Measurements from ENCODE around the gene RPP40. TPM values are rescaled to one million over a fixed set of nuclear protein-coding genes. Genes with fewer than 3 reads are reported as not detected.

The RPP40 gene
- total and polyA plus RNA-seq, 2 of the 8 experiments (the other 6 are each of a cell fraction or from before 2014, with no cell fraction given), result 7.0 to 15.7 TPM

DNA sequence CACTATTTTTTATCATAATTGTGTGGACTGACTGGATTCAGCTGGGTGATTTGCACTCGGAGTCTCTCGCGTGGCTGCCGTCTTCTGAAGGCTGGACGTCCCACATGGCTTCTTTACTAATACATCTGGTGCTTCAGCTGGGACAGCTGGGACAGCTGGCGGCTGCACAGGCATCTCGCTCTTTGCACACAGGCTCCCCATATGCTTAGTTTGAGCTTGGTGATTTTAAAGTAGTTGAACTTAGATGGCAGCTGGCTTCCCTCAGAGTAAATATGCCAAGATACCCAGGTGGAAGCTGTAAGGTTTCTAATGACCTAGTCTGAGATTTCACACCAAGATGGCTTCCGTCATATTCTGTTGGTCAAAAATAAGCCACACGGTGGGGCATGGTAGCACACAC, 42.6 kb upstream of the RPP40 start:
- Histone ChIP-seq H3K4me1 (replicated peaks in 1 of 4; ENCODE audit: control insufficient read depth in 3 of 4, insufficient read depth in 4 of 4, low read length in 3 of 4) (no peaks in the 10 kb centered on the region), H3K18ac (ENCODE audit: extremely low read depth, low read length) (no peak overlapping the region), H3K9ac (replicated peaks in 1 of 4; ENCODE audit: extremely low read depth in 1 of 4, low read depth in 3 of 4, low read length in 3 of 4) (no peak overlapping the region), H3K79me2 (ENCODE audit: control insufficient read depth in 1 of 2, insufficient read depth in 2 of 2, low read length in 2 of 2) (no peaks in the 10 kb centered on the region), H2BK20ac (ENCODE audit: low read length) (no peak overlapping the region), H3K23me2 (ENCODE audit: low read depth, low read length) (no peaks in the 10 kb centered on the region), H3K27ac (ENCODE audit: low read depth, low read length) (no peak overlapping the region), H3K9me3 (ENCODE audit: insufficient read depth in 2 of 2, low read depth in 1 of 2, low read length in 1 of 2) (peaks cover 2 to 6% of the 10 kb centered on the region in 2 experiments; a peak in 2 of 4 replicates), H3K4me3 (ENCODE audit: extremely low read depth in 1 of 4, insufficient read depth in 2 of 4, low read depth in 3 of 4, low read length in 4 of 4) (no peak overlapping the region), H3K27me3 (replicated peaks in 1 of 4; ENCODE audit: control insufficient read depth in 3 of 4, extremely low read depth in 1 of 4, insufficient read depth in 3 of 4, low read length in 3 of 4) (no peaks in the 10 kb centered on the region), H2AFZ (ENCODE audit: low read length) (no peak overlapping the region), H3K23ac (ENCODE audit: insufficient read length) (no peak overlapping the region), H2BK12ac (ENCODE audit: low read depth, low read length) (no peak overlapping the region), H4K20me1 (replicated peaks in 1 of 2; ENCODE audit: control insufficient read depth in 1 of 2, insufficient read depth in 2 of 2, low read length in 2 of 2) (no peaks in the 10 kb centered on the region), H3K36me3 (ENCODE audit: control insufficient read depth in 2 of 4, insufficient read depth in 4 of 4, low read length in 3 of 4) (no peaks in the 10 kb centered on the region; a peak in 1 of 8 replicates), H3K4ac (replicated peaks; ENCODE audit: insufficient read length, low read depth, low read length) (no peak overlapping the region), H4K8ac (ENCODE audit: extremely low read depth, insufficient read depth, low read length) (no peak overlapping the region), H3K79me1 (ENCODE audit: low read depth, low read length) (no peaks in the 10 kb centered on the region), H4K5ac (ENCODE audit: insufficient read length, low read depth, low read length) (no peak overlapping the region), H2BK120ac (replicated peaks; ENCODE audit: low read depth, low read length) (no peak overlapping the region), H2AK5ac (ENCODE audit: low read depth, low read length) (no peak overlapping the region), H2BK15ac (ENCODE audit: low read length) (no peak overlapping the region), H3K56ac (replicated peaks; ENCODE audit: insufficient read length, low read depth, low read length) (no peak overlapping the region), H4K91ac (replicated peaks; ENCODE audit: insufficient read length, low read length) (no peak overlapping the region), H3K14ac (ENCODE audit: insufficient read length) (no peak overlapping the region), H3K4me2 (ENCODE audit: insufficient read depth in 1 of 2, low read depth in 2 of 2, low read length in 2 of 2) (no peak overlapping the region), H2BK5ac (ENCODE audit: low read depth, low read length) (no peak overlapping the region)
- DNase-seq (ENCODE audit: low read depth in 1 of 2, low spot score in 2 of 2), result no peak
- no peak for TF ChIP-seq NRF1 (IDR thresholded peaks at IDR 0.05; ENCODE audit: low read depth, low read length)
- no peak for FAIRE-seq
- WGBS, 2 experiments (ENCODE audit: extremely low coverage in 1 of 2, insufficient coverage in 1 of 2, insufficient read length in 1 of 2, insufficient replicate concordance in 2 of 2, low coverage in 1 of 2, low lambda C conversion rate in 2 of 2, missing lambda C conversion rate in 1 of 2), result 94% methylated on average over 9 of the region's 9 CpGs; no CpG with 5 or more reads in 1 of the 2 experiments
- ChIA-PET POLR2A (ENCODE audit: partially characterized antibody) (no interaction called here), CTCF (ENCODE audit: partially characterized antibody) (interaction anchor here (0.6 to 2.1 kb wide), 6 partner anchors 10 to 682 kb away, joined by 3 to 9 read pairs (median 3); no protein-coding TSS in a partner anchor)
